GM18511 (cell line): ENCODE measurements around the gene TCF7L2.

Experiments
- ATAC-seq: cut with Tn5 transposase; IDR thresholded peaks from one replicate; pipeline ENCODE4 v1.9.1; 2021; ENCODE audit warnings: mild to moderate bottlenecking, moderate library complexity; ENCODE audit not compliant: unreplicated experiment

TCF7L2 gene

DNA sequence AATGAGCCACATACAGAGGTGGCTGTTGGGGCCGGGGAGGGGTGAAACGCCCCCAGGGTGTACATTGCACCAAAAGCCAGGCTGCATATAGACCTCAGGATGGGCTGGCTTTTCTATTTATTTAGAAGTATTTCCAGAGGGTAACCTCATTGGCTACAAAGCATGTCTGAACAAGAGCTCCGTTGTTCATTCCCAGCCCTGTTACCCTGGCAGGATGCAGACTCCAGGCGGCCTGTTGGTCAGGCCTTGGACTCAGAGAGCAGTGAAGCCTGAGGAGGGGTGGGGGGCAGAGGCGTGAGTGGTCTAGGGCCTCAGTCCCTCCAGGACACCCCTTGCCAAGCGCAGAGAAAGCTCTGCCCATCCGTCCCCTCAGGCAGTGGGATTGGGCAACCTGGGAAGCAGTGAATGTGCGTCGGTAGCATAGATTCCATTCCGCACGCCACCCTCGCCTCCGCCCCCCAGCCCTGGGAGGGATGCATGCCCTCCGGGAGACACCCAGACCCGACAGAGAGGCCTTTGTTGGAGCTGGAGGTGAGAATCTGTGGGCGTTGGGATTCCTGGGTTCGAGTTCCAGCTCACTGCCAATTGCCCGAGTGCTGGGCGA, 41.9 kb downstream of the TCF7L2 start:
- no peak for ATAC-seq

DNA sequence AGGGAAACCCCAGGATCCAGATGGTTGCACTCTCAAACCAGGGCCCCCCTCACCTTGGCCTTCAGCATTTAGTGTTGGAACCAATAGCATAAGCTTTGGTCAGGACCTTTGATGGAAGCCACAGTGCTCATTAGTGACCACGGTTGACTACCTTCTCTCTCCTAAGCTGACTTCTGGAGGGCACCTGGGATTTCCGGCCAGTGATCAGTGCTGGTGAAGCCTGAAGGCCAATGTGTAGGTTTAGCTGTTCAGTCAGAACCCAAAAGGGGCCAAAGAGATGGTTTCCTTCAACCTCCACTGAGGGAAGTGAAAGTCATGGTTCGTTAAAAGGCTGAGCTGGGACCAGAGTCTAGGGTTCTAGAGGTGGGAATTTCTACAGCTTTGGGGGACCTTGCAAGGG, 46.4 kb downstream of the TCF7L2 start:
- no peak for ATAC-seq

DNA sequence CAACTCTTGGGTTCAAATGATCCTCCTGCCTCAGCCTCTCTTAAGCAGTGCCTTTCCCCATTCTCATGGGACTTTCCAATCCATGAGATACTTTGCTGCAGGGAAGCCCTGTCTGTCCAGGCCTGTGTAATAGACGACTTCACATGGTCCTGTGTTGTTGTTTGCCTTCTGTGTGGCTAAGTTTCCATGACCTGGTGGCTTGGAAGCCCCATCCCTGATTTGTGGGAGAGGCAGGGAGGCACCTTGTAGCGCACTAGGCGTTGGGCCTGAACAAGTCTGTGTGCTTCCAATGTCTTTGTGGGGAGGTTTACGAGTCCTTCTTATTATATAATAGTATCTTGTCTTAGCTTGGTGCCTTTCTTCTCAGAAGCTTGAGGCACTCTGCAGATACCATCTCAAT, 49.1 kb downstream of the TCF7L2 start:
- ATAC-seq, result no peak

DNA sequence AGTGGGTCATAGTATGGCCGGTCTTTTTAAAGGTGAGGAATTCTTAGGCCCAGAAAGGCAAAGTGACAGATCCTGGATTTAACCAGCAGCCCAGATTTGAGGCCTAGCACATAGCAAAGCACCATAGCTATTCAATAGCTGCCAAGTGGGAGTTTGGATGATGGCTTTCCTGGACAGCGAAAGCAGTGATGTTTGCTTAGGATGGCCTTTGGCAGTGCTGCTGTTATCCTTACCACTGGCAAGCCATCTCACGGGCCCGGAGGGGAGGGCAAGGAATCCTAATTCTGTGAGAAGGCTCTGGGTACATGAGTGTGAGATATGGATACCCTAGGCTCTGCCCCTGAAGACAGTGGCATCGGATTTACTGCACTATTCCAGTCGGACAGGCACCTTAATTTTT, 50.4 kb downstream of the TCF7L2 start:
- no peak for ATAC-seq

- no peak for ATAC-seq
Measured at GRCh38 chr10:113000876-113001598, 51.0 kb downstream of the TCF7L2 start.

GRCh38 chr10:113001599-113002448, 51.8 kb downstream of the TCF7L2 start:
- no peak for ATAC-seq

DNA sequence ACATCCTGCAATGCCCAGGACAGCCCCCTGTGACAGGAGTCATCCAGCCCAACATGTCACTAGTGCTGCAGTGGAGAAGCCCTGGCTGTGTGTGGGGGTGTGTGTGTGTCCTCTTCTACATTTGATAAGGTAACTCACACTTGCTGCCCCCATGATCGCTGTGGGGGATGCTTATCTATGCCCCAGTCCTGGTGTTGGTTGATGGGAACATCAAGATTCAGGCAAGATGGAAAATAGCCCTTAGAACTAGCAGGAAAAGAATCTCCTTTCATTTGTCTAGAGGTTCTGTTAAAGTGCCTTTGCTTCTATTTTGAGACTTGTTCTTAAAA, 52.4 kb downstream of the TCF7L2 start:
- no peak for ATAC-seq

- ATAC-seq, result no peak
Measured at GRCh38 chr10:113003052-113003451, 53.0 kb downstream of the TCF7L2 start.

DNA sequence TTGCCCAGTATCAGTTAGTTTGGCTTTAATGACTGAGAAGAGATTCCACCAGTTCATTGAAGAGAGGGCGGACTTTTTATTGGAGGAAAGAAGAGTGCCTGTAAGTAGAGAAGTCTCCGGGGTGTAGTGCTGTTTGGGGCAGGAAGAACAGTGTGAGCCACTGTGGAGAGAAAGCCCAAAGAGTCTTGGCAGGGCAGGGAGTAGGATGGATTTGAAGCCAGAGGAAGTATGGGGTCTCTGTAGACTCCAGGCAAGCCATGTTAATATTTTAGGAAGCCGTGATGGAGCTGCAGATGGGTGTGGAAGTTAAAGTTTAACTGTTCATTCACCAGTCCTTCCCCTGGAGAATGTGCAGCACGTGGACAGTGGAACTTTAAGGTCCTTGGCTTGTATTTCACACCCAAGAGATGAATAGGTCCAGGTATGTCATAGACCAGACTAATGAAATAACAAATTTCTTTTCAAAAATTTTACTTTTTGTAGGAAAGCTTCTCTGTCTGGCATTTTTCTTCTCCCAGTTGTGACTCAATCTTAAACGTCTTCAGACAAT, 54.1 kb downstream of the TCF7L2 start:
- no peak for ATAC-seq

DNA sequence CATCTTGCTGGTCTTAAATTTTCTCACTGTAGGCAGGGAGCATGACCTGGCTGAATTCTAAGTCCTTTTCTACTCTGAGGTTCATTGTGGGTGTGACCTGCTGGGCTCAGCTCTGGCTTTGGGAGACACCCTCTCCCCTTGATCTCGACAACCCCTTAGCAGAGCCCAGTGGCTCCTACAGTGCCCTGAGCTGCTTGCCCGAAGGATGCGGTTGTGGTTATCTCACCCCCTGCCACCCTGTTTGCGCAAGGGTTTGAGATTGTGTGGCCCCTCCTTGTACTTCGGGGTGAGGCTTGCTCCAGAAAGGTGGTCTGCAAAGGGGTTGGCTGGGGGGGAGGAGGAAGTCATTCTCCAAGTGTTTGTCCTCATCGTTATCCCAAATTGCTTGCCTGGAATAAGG, 55.3 kb downstream of the TCF7L2 start:
- no peak for ATAC-seq

GRCh38 chr10:113006656-113007342, 56.8 kb downstream of the TCF7L2 start:
- ATAC-seq, result no peak

- no peak for ATAC-seq
Measured at GRCh38 chr10:113007343-113007771, 57.3 kb downstream of the TCF7L2 start.

GRCh38 chr10:113007821-113008220, 57.8 kb downstream of the TCF7L2 start:
- no peak for ATAC-seq

DNA sequence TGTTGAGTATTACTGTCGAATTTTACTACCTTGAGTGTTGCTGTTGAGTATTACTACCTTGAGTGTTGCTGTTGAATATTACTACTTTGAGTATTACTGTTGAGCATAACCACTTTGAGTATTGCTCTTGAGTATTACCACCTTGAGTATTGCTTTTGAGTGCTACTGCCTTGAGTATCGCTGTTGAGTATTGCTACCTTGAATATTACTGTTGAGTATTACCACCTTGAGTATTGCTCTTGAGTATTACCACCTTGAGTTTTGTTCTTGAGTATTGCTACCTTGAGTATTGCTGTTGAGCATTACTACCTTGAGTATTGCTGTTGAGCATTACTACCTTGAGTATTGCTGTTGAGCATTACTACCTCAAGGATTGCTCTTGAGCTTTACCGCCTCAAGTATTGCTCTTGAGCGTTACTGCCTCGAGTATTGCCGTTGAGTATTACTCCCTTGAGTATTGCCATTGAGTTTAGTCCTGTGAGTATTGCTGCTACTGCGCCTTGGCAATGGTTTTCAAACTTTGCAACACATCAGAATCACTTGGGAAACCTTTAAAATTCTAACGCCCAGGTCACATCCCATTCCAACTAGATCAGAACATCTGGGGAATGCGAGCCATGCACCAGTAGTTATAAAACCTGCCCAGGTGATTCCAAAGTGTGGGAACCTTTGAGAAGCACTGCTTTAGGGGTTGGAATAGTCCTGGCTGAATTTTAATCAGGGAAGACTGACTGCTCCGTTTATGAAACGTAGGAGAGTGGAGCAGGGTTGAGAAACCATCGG, 61.7 kb downstream of the TCF7L2 start:
- no peak for ATAC-seq

DNA sequence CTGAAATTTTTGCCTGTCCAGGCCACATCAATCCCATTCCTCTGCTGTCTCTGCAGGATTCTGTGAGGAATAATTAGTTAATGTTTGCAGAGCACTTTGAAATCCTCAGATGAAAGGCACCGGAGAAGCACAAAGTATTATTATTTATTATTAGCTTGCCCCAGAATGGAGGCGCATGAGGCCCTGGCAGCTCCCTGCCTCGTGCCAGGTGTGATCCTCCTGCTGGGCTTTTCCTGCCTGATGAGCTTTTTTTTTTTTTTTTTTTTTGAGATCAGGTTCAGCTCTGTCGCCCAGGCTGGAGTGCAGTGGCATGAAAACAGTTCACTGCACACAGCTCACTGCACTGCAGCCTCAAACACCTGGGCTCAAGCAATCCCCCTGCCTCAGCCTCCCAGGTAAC, 65.2 kb downstream of the TCF7L2 start:
- no peak for ATAC-seq

- ATAC-seq, result no peak
Measured at GRCh38 chr10:113017376-113017775, 67.3 kb downstream of the TCF7L2 start.

- no peak for ATAC-seq
Measured at GRCh38 chr10:113018034-113018433, 68.0 kb downstream of the TCF7L2 start.

GRCh38 chr10:113019096-113019495, 69.0 kb downstream of the TCF7L2 start:
- ATAC-seq, result no peak

GRCh38 chr10:113019692-113020474, 69.8 kb downstream of the TCF7L2 start:
- ATAC-seq, result no peak

DNA sequence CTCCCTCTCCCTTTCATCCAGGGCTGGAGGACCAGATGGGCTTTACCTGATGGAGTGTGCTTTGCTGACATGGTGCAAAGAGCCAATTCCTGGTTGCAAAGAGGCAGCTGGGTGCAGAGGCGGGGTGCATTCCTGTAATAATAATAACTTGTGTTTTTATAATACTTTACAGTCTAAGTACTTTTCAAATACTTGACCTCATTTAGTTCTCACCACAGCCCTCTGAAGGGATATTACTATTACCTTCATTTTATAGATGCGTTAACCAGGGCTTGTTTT, 70.4 kb downstream of the TCF7L2 start:
- ATAC-seq, result no peak
